A549 (cell line): ENCODE results near the gene PIK3R1. TPM values are rescaled to one million over a fixed set of nuclear protein-coding genes. Genes with fewer than 3 reads are reported as not detected.

Source experiments
- ATAC-seq, 2 experiments: fragments of 200-7000 bp in 1 of 2; fragments of >200 bp in 1 of 2; cut with Nextera tagmentation in 1 of 2; cut with Tn5 transposase in 1 of 2; 3 replicates each; pipeline versions ENCODE4 v1.8.0 to v1.9.1; 2018 to 2020; ENCODE audit warnings: mild to moderate bottlenecking in 1 of 2, moderate library complexity in 1 of 2
- CTCF ChIA-PET: fragments of 300-600 bp; sonication (Branson Sonifier 250); formaldehyde crosslinking; extraction: SDS; loops from one replicate; lab custom pipeline; 2021; ENCODE audit warnings: antibody characterized with exemption, inconsistent platforms; lab: Yijun Ruan, JAX
- POLR2A ChIA-PET: fragments of 350-600 bp; formaldehyde crosslinking; extraction: SDS; loops from one replicate; lab custom pipeline; 2021; ENCODE audit warnings: antibody characterized with exemption, inconsistent platforms; lab: Yijun Ruan, JAX
- DNase-seq, 2 experiments: peaks; one replicate each; pipeline versions ENCODE4 v3.0.0 to v3.0.0-alpha.2; 2011 to 2016; ENCODE audit warnings: low read depth in 1 of 2, low spot score in 1 of 2
- FAIRE-seq: peaks from 2 replicates; lab custom pipeline; 2011; peaks lifted over from hg19 to GRCh38; lab: Jason Lieb, UNC
- H3K27ac ChIP-seq, 2 experiments: fragments of >200 bp; sonication (Bioruptor Twin); formaldehyde crosslinking; 3 replicates each; pipeline ENCODE4 v1.5.1; 2016 to 2017
- H3K4me1 ChIP-seq: fragments of >200 bp; sonication (Bioruptor Twin); formaldehyde crosslinking; 3 replicates; pipeline ENCODE4 v1.6.1; 2016
- H3K4me2 ChIP-seq: fragments of >200 bp; sonication (Bioruptor Twin); formaldehyde crosslinking; 3 replicates; pipeline ENCODE4 v1.6.1; 2016
- H3K4me3 ChIP-seq: fragments of >200 bp; sonication (Bioruptor Twin); formaldehyde crosslinking; 3 replicates; pipeline ENCODE4 v1.5.1; 2016
- H3K9me3 ChIP-seq: fragments of >200 bp; sonication (Bioruptor Twin); formaldehyde crosslinking; 3 replicates; pipeline ENCODE4 v1.6.1; 2016
- BHLHE40 ChIP-seq: IDR thresholded peaks from 2 replicates; pipeline ENCODE4 v1.6.1; 2012; ENCODE audit warnings: low read depth, low read length, inconsistent platforms
- CBX2 ChIP-seq: fragments of 200-600 bp; sonication (generic); IDR thresholded peaks from 2 replicates; pipeline ENCODE4 v1.6.1; 2016; ENCODE audit warnings: low read depth, mild to moderate bottlenecking, borderline replicate concordance
- CBX8 ChIP-seq: fragments of 200-600 bp; sonication (generic); IDR thresholded peaks from 2 replicates; pipeline ENCODE4 v1.6.1; 2016
- CEBPB ChIP-seq, 2 experiments: fragments of >200 bp in 1 of 2; sonication (Bioruptor Twin) in 1 of 2; formaldehyde crosslinking in 1 of 2; IDR thresholded peaks; 2 replicates each; pipeline ENCODE4 v1.6.1; 2012 to 2016
- CHD2 ChIP-seq: fragments of 150-350 bp; IDR thresholded peaks from 2 replicates; pipeline ENCODE4 v1.6.1; 2014; ENCODE audit warnings: low read length; ENCODE audit not compliant: partially characterized antibody
- CTCF ChIP-seq: fragments of >200 bp; sonication (Bioruptor Twin); formaldehyde crosslinking; IDR thresholded peaks from 3 replicates; pipeline ENCODE4 v1.5.1; 2016
- EP300 ChIP-seq, 2 experiments: fragments of >200 bp; sonication (Bioruptor Twin); formaldehyde crosslinking; IDR thresholded peaks; 2 replicates in 1 of 2; 3 replicates in 1 of 2; pipeline ENCODE4 v1.6.1; 2016 to 2017
- FOSL2 ChIP-seq, 2 experiments: fragments of 450-650 bp in 1 of 2; fragments of >200 bp in 1 of 2; sonication (Bioruptor Twin) in 1 of 2; formaldehyde crosslinking; IDR thresholded peaks; 2 replicates each; pipeline versions ENCODE4 v1.5.0 to v1.6.1; 2016 to 2020; ENCODE audit warnings: mild to moderate bottlenecking in 1 of 2, moderate library complexity in 1 of 2
- GATA3 ChIP-seq: IDR thresholded peaks from 2 replicates; pipeline ENCODE4 v1.6.1; 2012; ENCODE audit warnings: borderline replicate concordance
- HEYL ChIP-seq: fragments of 250-450 bp; sonication (Bioruptor Pico); IDR thresholded peaks from 2 replicates; pipeline ENCODE4 v1.8.0; 2021; ENCODE audit warnings: mild to moderate bottlenecking, moderate library complexity
- JUN ChIP-seq, 2 experiments: fragments of >200 bp; sonication (Bioruptor Twin); formaldehyde crosslinking; IDR thresholded peaks; 2 replicates in 1 of 2; 3 replicates in 1 of 2; pipeline ENCODE4 v1.6.1; 2016 to 2017
- MAX ChIP-seq: IDR thresholded peaks from 2 replicates; pipeline ENCODE4 v1.6.1; 2012
- NPAS2 ChIP-seq: fragments of 250-450 bp; sonication (Bioruptor Pico); IDR thresholded peaks from 2 replicates; pipeline ENCODE4 v1.8.0; 2022; ENCODE audit warnings: mild to moderate bottlenecking, moderate library complexity, borderline replicate concordance
- POLR2A ChIP-seq: IDR thresholded peaks from 2 replicates; pipeline ENCODE4 v1.6.1; 2012; ENCODE audit warnings: mild to moderate bottlenecking, low read length
- RCOR1 ChIP-seq: fragments of 150-350 bp; IDR thresholded peaks from 2 replicates; pipeline ENCODE4 v1.6.1; 2014; ENCODE audit warnings: antibody characterized with exemption, low read length, low read depth
- RFX5 ChIP-seq: fragments of 450-650 bp; IDR thresholded peaks from 2 replicates; pipeline ENCODE4 v1.7.1; 2014; ENCODE audit warnings: antibody characterized with exemption, mild to moderate bottlenecking, moderate library complexity
- RNF2 ChIP-seq: fragments of 200-600 bp; sonication (generic); IDR thresholded peaks from 2 replicates; pipeline ENCODE4 v1.6.1; 2016; ENCODE audit warnings: low read depth, mild to moderate bottlenecking, antibody characterized with exemption, moderate library complexity, borderline replicate concordance
- SMC3 ChIP-seq: fragments of >200 bp; sonication (Bioruptor Twin); formaldehyde crosslinking; IDR thresholded peaks from 3 replicates; pipeline ENCODE4 v1.6.1; 2018; ENCODE audit warnings: inconsistent platforms
- SREBF2 ChIP-seq: fragments of 450-650 bp; IDR thresholded peaks from 2 replicates; pipeline ENCODE4 v1.6.1; 2014; ENCODE audit warnings: mild to moderate bottlenecking, moderate library complexity
- USF2 ChIP-seq: fragments of 450-650 bp; IDR thresholded peaks from 2 replicates; pipeline ENCODE4 v1.6.1; 2014; ENCODE audit warnings: antibody characterized with exemption
- ZFP36 ChIP-seq: fragments of 450-650 bp; IDR thresholded peaks from 2 replicates; pipeline ENCODE4 v1.6.1; 2014; ENCODE audit warnings: borderline replicate concordance; ENCODE audit not compliant: partially characterized antibody
- WGBS: methylation state at CpG from one replicate; pipeline ENCODE4 v1.1.6; 2017; ENCODE audit errors: missing lambda C conversion rate; 5-methylcytosine and 5-hydroxymethylcytosine counted together
- polyA plus RNA-seq, 4 experiments: library from polyadenylated mRNA; depleted of rRNA in 3 of 4; stranded (reverse); fragments of >200 nt; fragmentation: RNase III in 1 of 4; extraction: RNeasy Plus Mini Kit Qiagen cat#74134 plus additional on column Dnase treatment in 1 of 4; gene quantifications; 2 replicates in 3 of 4; 3 replicates in 1 of 4; pipeline ENCODE4 v1.2.3, GENCODE V29; 2011 to 2017

Gene PIK3R1
- polyA plus RNA-seq, 2 of the 4 experiments (the other 2 are of a cell fraction) = 5.5 to 5.7 TPM

GRCh38 chr5:68285851-68286611 is 70.5 kb downstream of the PIK3R1 start (continued):
- TF ChIP-seq FOSL2 (IDR thresholded peaks at IDR 0.05) (no peak), FOSL2 (CRISPR knock-in tag; IDR thresholded peaks at IDR 0.05) (no peak), CBX8 (no peak), BHLHE40 (no peak), CEBPB (IDR thresholded peaks at IDR 0.05) (no peak), EP300 (IDR thresholded peaks at IDR 0.05) (no peak), NPAS2 (CRISPR knock-in tag) (no peak), CHD2 (no peak), USF2 (no peak), MAX (no peak), ZFP36 (no peak), CTCF (peak; percentile 88)

- POLR2A ChIA-PET = no interaction called here
- DNase-seq (no peak), ATAC-seq (peak in 1 of 2 experiments; percentile 11; a peak in 2 of 6 replicates), FAIRE-seq (no peak)
- 39% methylated on average over 1 of the region's 1 CpG for WGBS
- H3K4me1 ChIP-seq = peaks cover 56% of the 10 kb centered on the region
- CTCF ChIA-PET = interaction anchor here (0.5 to 3.3 kb wide), 46 partner anchors 11 to 1044 kb away, joined by 3 to 30 read pairs (median 4); no protein-coding TSS in a partner anchor
- H3K4me2 ChIP-seq = peak overlapping the region; percentile 16; the same call in 2 of the 3 replicates
- H3K27ac ChIP-seq = peak overlapping the region; percentile 2 to 86; a peak in 3 of 6 replicates
- no peaks in the 10 kb centered on the region for H3K9me3 ChIP-seq
- TF ChIP-seq JUN (IDR thresholded peaks at IDR 0.05) (no peak), CBX2 (no peak), ZFP36 (no peak), SREBF2 (no peak), BHLHE40 (no peak), RNF2 (no peak), RFX5 (no peak), GATA3 (no peak), HEYL (CRISPR knock-in tag) (no peak), SMC3 (no peak; the same call in 1 of the 3 replicates), RCOR1 (no peak)
- H3K4me3 ChIP-seq = no peak overlapping the region
Observed at GRCh38 chr5:68286612-68286912, 71.0 kb downstream of the PIK3R1 start.

GRCh38 chr5:68287631-68287975 is 72.0 kb downstream of the PIK3R1 start:
- H3K4me1 ChIP-seq = peaks cover 56% of the 10 kb centered on the region
- H3K4me3 ChIP-seq = no peak overlapping the region
- TF ChIP-seq POLR2A = no peak
- TF ChIP-seq, all 56 proteins: peak for 0
- ChIA-PET POLR2A (no interaction called here), CTCF (interaction anchor here (0.6 to 3.3 kb wide), 16 partner anchors 12 to 721 kb away, joined by 3 to 30 read pairs (median 6); no protein-coding TSS in a partner anchor)
- H3K4me2 ChIP-seq = peak overlapping the region; percentile 98
- WGBS = 92% methylated on average over 8 of the region's 8 CpGs
- no peaks in the 10 kb centered on the region for H3K9me3 ChIP-seq
- DNase-seq (no peak), ATAC-seq (no peak; a peak in 2 of 6 replicates), FAIRE-seq (no peak)
- peak overlapping the region in 1 of 2 experiments; percentile 86; a peak in 4 of 6 replicates for H3K27ac ChIP-seq
